NOMO-1 treated with DMSO at 0.1 percent for 48 hours (cell line): ENCODE results near the gene NINJ1.
"Not testable (repeated sequence)": the region's sequence is repeated elsewhere in the genome, so short reads cannot be mapped to it uniquely, and the experiment has no call there.

Experiments
- DNase-seq: peaks from one replicate; lab custom pipeline; 2025; ENCODE audit not compliant: unreplicated experiment; lab: John Stamatoyannopoulos, UW

The NINJ1 gene

GRCh38 chr9:93161786-93162562 is 27.9 kb upstream of the NINJ1 start:
- no peak for DNase-seq

- peak; percentile 54 for DNase-seq
These were observed 25.8 kb upstream of the NINJ1 start for GRCh38 chr9:93159601-93160471.

- DNase-seq = no peak
These were observed 22.5 kb upstream of the NINJ1 start for GRCh38 chr9:93156475-93157008.

GRCh38 chr9:93155716-93156474 is 21.8 kb upstream of the NINJ1 start:
- DNase-seq = no peak

- DNase-seq = peak; percentile 36
These were observed 20.3 kb upstream of the NINJ1 start for GRCh38 chr9:93154293-93154903.

- no peak for DNase-seq
These were observed 17.2 kb upstream of the NINJ1 start for GRCh38 chr9:93151097-93151784.

GRCh38 chr9:93149361-93149760 is 15.3 kb upstream of the NINJ1 start:
- DNase-seq = no peak

- no peak for DNase-seq
These were observed 14.7 kb upstream of the NINJ1 start for GRCh38 chr9:93148721-93149120.

GRCh38 chr9:93147632-93148031 is 13.6 kb upstream of the NINJ1 start:
- DNase-seq = no peak

GRCh38 chr9:93146696-93147095 is 12.6 kb upstream of the NINJ1 start:
- DNase-seq = not testable (repeated sequence)

GRCh38 chr9:93143830-93144530 is 9.9 kb upstream of the NINJ1 start:
- DNase-seq = no peak

GRCh38 chr9:93141771-93142483 is 7.9 kb upstream of the NINJ1 start:
- no peak for DNase-seq

- DNase-seq = no peak
These were observed 5.5 kb upstream of the NINJ1 start for GRCh38 chr9:93139365-93140182.

- no peak for DNase-seq
These were observed 4.2 kb upstream of the NINJ1 start for GRCh38 chr9:93138171-93138764.

GRCh38 chr9:93137362-93137761 is 3.3 kb upstream of the NINJ1 start:
- DNase-seq = no peak

- DNase-seq = no peak
These were observed 2.0 kb upstream of the NINJ1 start for GRCh38 chr9:93136011-93136440.

GRCh38 chr9:93134740-93135444 is 841 bp upstream of the NINJ1 start:
- no peak for DNase-seq
